ENCODE data around the gene SLITRK2.

The SLITRK2 gene

DNA sequence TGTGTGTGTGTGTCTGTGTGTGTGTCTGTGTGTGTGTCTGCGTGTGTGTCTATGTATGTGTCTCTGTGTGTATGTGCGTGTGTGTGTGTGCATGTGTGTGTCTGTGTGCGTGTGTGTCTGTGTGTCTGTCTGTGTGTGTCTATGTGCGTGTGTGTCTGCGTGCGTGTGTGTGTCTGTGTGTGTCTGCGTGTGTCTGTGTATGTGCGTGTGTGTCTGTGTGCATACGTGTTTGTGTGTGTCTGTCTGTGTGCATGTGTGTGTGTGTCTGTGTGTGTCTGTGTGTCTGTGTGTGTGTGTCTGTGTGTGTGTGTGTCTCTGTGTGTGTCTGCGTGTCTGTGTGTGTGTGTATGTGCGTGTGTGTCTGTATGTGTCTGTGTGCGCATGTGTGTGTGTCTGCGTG, 35.6 kb downstream of the SLITRK2 start:
- TF ChIP-seq, protein P1, sequence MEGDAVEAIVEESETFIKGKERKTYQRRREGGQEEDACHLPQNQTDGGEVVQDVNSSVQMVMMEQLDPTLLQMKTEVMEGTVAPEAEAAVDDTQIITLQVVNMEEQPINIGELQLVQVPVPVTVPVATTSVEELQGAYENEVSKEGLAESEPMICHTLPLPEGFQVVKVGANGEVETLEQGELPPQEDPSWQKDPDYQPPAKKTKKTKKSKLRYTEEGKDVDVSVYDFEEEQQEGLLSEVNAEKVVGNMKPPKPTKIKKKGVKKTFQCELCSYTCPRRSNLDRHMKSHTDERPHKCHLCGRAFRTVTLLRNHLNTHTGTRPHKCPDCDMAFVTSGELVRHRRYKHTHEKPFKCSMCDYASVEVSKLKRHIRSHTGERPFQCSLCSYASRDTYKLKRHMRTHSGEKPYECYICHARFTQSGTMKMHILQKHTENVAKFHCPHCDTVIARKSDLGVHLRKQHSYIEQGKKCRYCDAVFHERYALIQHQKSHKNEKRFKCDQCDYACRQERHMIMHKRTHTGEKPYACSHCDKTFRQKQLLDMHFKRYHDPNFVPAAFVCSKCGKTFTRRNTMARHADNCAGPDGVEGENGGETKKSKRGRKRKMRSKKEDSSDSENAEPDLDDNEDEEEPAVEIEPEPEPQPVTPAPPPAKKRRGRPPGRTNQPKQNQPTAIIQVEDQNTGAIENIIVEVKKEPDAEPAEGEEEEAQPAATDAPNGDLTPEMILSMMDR (conservative IDR thresholded peaks at IDR 0.05; ENCODE audit: low read depth, low read length) = no peak

DNA sequence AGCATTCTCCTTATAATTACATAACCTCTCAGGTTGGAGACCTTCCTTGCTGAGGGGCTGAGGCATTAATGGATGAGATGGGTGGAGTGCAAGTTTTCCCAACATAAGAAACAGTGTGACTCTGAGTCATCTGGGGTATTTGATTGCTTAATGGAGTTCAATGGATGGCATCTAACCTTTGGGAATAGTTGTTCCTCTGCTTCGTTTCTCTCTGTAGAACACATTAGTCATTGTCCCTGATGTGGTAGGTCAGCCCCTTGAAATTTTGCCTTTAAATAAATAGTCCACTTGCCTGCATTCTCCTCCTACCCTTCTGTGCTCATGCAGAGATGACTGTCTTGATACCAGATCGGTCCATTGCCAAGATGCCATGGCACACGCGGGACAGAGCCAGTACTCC, 38.6 kb downstream of the SLITRK2 start:
- TF ChIP-seq, protein P1 (conservative IDR thresholded peaks at IDR 0.05; ENCODE audit: low read depth, low read length) = no peak
- no peak for DNase-seq (ENCODE audit: low read depth)
- H3K4me3 ChIP-seq (ENCODE audit: low read length) = no peak overlapping the region

More for the DNA sequence above, 35.6 kb downstream of the SLITRK2 start:
- DNase-seq (ENCODE audit: low read depth) = no peak
- no peak overlapping the region for H3K4me3 ChIP-seq (ENCODE audit: low read length)

DNA sequence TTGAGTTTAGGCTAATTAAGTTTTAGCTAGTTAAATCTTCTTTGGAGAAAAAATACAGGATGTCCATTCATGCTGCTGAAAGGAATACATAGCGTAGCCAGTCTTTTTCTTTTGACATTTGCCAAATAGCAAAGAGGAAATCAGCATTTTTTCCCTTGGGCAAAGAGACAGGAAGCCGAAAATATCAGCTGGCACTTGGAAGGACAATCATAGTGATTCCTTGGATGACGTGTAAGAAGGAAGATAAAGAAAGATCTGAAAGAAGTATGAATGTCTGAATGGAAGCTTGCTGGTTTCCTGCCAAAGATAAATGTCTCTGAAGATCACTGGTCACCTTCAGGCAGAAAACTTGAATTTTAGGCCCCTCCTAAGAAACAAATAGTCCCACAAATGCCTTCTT, 44.2 kb downstream of the SLITRK2 start:
- no peak for DNase-seq (ENCODE audit: low read depth)
- TF ChIP-seq, protein P1 (conservative IDR thresholded peaks at IDR 0.05; ENCODE audit: low read depth, low read length) = no peak
- no peak overlapping the region for H3K4me3 ChIP-seq (ENCODE audit: low read length)

DNA sequence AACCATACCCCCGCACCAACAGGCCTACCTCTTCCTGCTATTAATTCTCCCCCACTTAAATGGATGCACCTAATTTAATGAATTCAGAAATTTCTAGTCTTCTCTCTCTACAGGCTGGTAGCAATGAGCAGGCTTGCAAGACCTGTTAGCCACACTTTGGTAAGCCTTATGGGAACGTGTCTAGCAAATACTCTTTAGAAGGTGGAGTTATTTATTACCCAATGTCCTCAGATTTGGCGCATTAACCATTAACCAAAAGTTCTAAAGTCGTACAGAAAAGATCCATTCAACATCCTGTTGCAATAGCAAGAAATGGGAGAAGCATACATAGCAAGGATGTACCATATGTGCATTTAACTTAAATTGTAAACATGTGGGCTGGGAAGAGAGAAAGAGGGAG, 47.5 kb downstream of the SLITRK2 start:
- DNase-seq (ENCODE audit: low read depth) = no peak
- TF ChIP-seq, protein P1 (conservative IDR thresholded peaks at IDR 0.05; ENCODE audit: low read depth, low read length) = no peak
- no peak overlapping the region for H3K4me3 ChIP-seq (ENCODE audit: low read length)
